HG02981 (cell line): Measurements from ENCODE around the gene GPR17.

ENCODE experiments used
- ATAC-seq: cut with Tn5 transposase; IDR thresholded peaks from one replicate; pipeline ENCODE4 v1.9.1; 2021; ENCODE audit warnings: mild to moderate bottlenecking, moderate library complexity; ENCODE audit not compliant: unreplicated experiment

GPR17 gene

GRCh38 chr2:127665267-127665893, 19.4 kb downstream of the GPR17 start:
- ATAC-seq = no peak

GRCh38 chr2:127669056-127669455, 23.1 kb downstream of the GPR17 start:
- ATAC-seq = no peak

- ATAC-seq = no peak
Observed at GRCh38 chr2:127670055-127670956, 24.4 kb downstream of the GPR17 start.

- ATAC-seq = no peak
Observed at GRCh38 chr2:127670957-127671290, 25.0 kb downstream of the GPR17 start.

GRCh38 chr2:127671557-127672302, 25.8 kb downstream of the GPR17 start:
- no peak for ATAC-seq

- no peak for ATAC-seq
Observed at GRCh38 chr2:127672341-127673224, 26.6 kb downstream of the GPR17 start.

- no peak for ATAC-seq
Observed at GRCh38 chr2:127673291-127674069, 27.5 kb downstream of the GPR17 start.

- ATAC-seq = no peak
Observed at GRCh38 chr2:127674241-127675209, 28.6 kb downstream of the GPR17 start.

GRCh38 chr2:127675331-127676261, 29.6 kb downstream of the GPR17 start, which contains the start of gene LIMS2:
TSS of gene LIMS2 (minus strand) at chr2:127675530. CDS start at chr2:127675024, 506 bp downstream.
- no peak for ATAC-seq

GRCh38 chr2:127676906-127677305, 31.0 kb downstream of the GPR17 start:
- ATAC-seq = no peak

- no peak for ATAC-seq
Observed at GRCh38 chr2:127678531-127678930, 32.6 kb downstream of the GPR17 start.

GRCh38 chr2:127678991-127679390, 33.0 kb downstream of the GPR17 start:
- no peak for ATAC-seq

GRCh38 chr2:127679680-127680361, 33.9 kb downstream of the GPR17 start:
- ATAC-seq = no peak

- no peak for ATAC-seq
Observed at GRCh38 chr2:127680706-127681287, 34.8 kb downstream of the GPR17 start.

GRCh38 chr2:127681288-127681804, 35.4 kb downstream of the GPR17 start:
- no peak for ATAC-seq
